NT2/D1 (cell line): ENCODE data around the gene LRRC47.

Source experiments
- YY1 ChIP-seq: IDR thresholded peaks from 2 replicates; pipeline ENCODE4 v1.6.1; 2011; ENCODE audit not compliant: insufficient read length, insufficient read depth
- ZNF274 ChIP-seq: IDR thresholded peaks from 2 replicates; pipeline ENCODE4 v1.6.1; 2011; ENCODE audit warnings: mild to moderate bottlenecking, low read depth, low read length

DNA sequence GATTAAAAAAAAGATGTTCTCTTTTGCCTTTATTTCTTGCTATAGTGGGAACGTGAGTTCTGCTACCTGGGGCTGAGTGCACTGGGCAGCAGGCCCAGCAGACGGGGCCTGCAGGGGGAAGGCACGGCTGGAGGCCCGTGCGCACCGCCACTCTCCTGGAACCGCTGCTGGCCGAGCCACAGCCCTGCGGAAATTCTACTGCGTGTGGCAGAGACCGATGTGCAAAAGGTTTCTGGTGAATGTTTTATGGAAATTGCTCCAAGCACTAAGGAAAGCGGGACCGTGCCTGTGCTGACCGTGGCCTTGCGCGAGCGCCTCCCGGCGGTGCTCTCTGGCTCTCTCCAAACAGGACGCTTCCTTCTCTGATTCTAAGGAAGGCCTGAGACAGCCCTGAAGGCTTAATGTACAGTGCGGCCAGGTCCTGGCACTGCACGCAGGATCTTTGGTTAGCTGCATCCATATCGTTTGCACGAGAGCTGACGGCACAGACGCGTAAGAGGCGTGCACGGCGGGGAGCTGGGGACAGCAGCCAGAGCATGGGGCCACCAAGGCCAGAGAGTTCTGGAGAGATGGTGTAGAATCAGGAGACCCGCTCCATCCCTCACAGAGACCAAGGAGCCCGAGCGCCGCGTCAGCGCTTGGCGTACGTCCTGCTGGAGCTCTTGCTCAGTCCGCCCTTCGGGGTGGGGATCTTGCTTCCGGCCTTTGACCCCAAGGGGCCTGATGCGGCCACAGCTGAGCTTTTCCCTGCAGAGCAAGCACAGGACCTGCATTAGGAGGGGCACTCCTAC lies 18.7 kb upstream of the LRRC47 start:
- TF ChIP-seq YY1: no peak
- no peak for TF ChIP-seq ZNF274
